ENCODE data around the gene XYLT2. TPM values are rescaled to one million over a fixed set of nuclear protein-coding genes. Genes with fewer than 3 reads are reported as not detected.
A peak's percentile ranks its signal among the peaks of the same experiment; 100 is the strongest.

The XYLT2 gene
- total and polyA plus RNA-seq, 2 of the 8 experiments (the other 6 are each of a cell fraction or from before 2014, with no cell fraction given) = 28.0 to 29.9 TPM

GRCh38 chr17:50364061-50364458 lies 18.1 kb downstream of the XYLT2 start:
- no peak overlapping the region for H3K56ac ChIP-seq (replicated peaks; ENCODE audit: insufficient read length, low read depth, low read length)
- no peaks in the 10 kb centered on the region for H3K9me3 ChIP-seq (ENCODE audit: insufficient read depth in 2 of 2, low read depth in 1 of 2, low read length in 1 of 2)
- no peaks in the 10 kb centered on the region for H3K79me2 ChIP-seq (ENCODE audit: control insufficient read depth in 1 of 2, insufficient read depth in 2 of 2, low read length in 2 of 2)
- no peaks in the 10 kb centered on the region for H3K79me1 ChIP-seq (ENCODE audit: low read depth, low read length)
- H3K4me3 ChIP-seq (ENCODE audit: extremely low read depth in 1 of 4, insufficient read depth in 2 of 4, low read depth in 3 of 4, low read length in 4 of 4) = no peak overlapping the region
- H3K4me2 ChIP-seq (ENCODE audit: insufficient read depth in 1 of 2, low read depth in 2 of 2, low read length in 2 of 2) = peak overlapping the region; percentile 13 to 44; a peak in 3 of 4 replicates
- no peak overlapping the region for H2BK120ac ChIP-seq (replicated peaks; ENCODE audit: low read depth, low read length)
- H2BK12ac ChIP-seq (ENCODE audit: low read depth, low read length) = no peak overlapping the region
- no peak overlapping the region for H2BK20ac ChIP-seq (ENCODE audit: low read length)
- H3K27me3 ChIP-seq (replicated peaks in 1 of 4; ENCODE audit: control insufficient read depth in 3 of 4, extremely low read depth in 1 of 4, insufficient read depth in 3 of 4, low read length in 3 of 4) = no peaks in the 10 kb centered on the region
- H4K8ac ChIP-seq (ENCODE audit: extremely low read depth, insufficient read depth, low read length) = no peak overlapping the region
- no peak overlapping the region for H2AK5ac ChIP-seq (ENCODE audit: low read depth, low read length)
- no peak overlapping the region for H3K9ac ChIP-seq (replicated peaks in 1 of 4; ENCODE audit: extremely low read depth in 1 of 4, low read depth in 3 of 4, low read length in 3 of 4)
- H3K36me3 ChIP-seq (ENCODE audit: control insufficient read depth in 2 of 4, insufficient read depth in 4 of 4, low read length in 3 of 4) = peaks cover 10 to 26% (median 20%) of the 10 kb centered on the region in 4 experiments; a peak in 7 of 8 replicates
- no peak overlapping the region for H3K27ac ChIP-seq (ENCODE audit: low read depth, low read length)
- H3K23ac ChIP-seq (ENCODE audit: insufficient read length) = no peak overlapping the region
- POLR2A ChIA-PET (ENCODE audit: partially characterized antibody) = interaction anchor here (1.3 to 20.2 kb wide), 3 partner anchors 14 to 48 kb away, joined by 3 to 313 read pairs (median 135); partner anchors contain the start of genes EME1, LRRC59, MRPL27 and XYLT2
- WGBS, 2 experiments (ENCODE audit: extremely low coverage in 1 of 2, insufficient coverage in 1 of 2, insufficient read length in 1 of 2, insufficient replicate concordance in 2 of 2, low coverage in 1 of 2, low lambda C conversion rate in 2 of 2, missing lambda C conversion rate in 1 of 2) = 59% methylated on average over 4 of the region's 4 CpGs; no CpG with 5 or more reads in 1 of the 2 experiments
- no peak for TF ChIP-seq SP4 (IDR thresholded peaks at IDR 0.05; ENCODE audit: low read length)
- TF ChIP-seq RBBP5 (IDR thresholded peaks at IDR 0.05; ENCODE audit: borderline replicate concordance, low read depth, low read length) = no peak
- H3K18ac ChIP-seq (ENCODE audit: extremely low read depth, low read length) = no peak overlapping the region
- no peak overlapping the region for H2BK5ac ChIP-seq (ENCODE audit: low read depth, low read length)
- no peak for FAIRE-seq
- H2BK15ac ChIP-seq (ENCODE audit: low read length) = no peak overlapping the region
- H2AFZ ChIP-seq (ENCODE audit: low read length) = no peak overlapping the region
- H3K23me2 ChIP-seq (ENCODE audit: low read depth, low read length) = no peaks in the 10 kb centered on the region
- no peak overlapping the region for H3K4ac ChIP-seq (replicated peaks; ENCODE audit: insufficient read length, low read depth, low read length)
- DNase-seq (ENCODE audit: low read depth in 1 of 2, low spot score in 2 of 2) = no peak
- H4K20me1 ChIP-seq (replicated peaks in 1 of 2; ENCODE audit: control insufficient read depth in 1 of 2, insufficient read depth in 2 of 2, low read length in 2 of 2) = peaks cover 10 to 23% of the 10 kb centered on the region in 2 experiments
- H3K4me1 ChIP-seq (replicated peaks in 1 of 4; ENCODE audit: control insufficient read depth in 3 of 4, insufficient read depth in 4 of 4, low read length in 3 of 4) = peaks cover 0 to 27% (median 11%) of the 10 kb centered on the region in 4 experiments; a peak in 6 of 7 replicates
- no peak overlapping the region for H3K14ac ChIP-seq (ENCODE audit: insufficient read length)
- H4K91ac ChIP-seq (replicated peaks; ENCODE audit: insufficient read length, low read length) = no peak overlapping the region
- no peak overlapping the region for H4K5ac ChIP-seq (ENCODE audit: insufficient read length, low read depth, low read length)
- CTCF ChIA-PET (ENCODE audit: partially characterized antibody) = interaction anchor here (0.7 to 6.1 kb wide), 7 partner anchors 9 to 164 kb away, joined by 3 to 58 read pairs (median 4); no protein-coding TSS in a partner anchor
